Duodenal mucosa (tissue), 2 donors: Measurements from ENCODE around the gene F5.
A peak's percentile ranks its signal among the peaks of the same experiment; 100 is the strongest.
"Not testable (repeated sequence)": the region's sequence is repeated elsewhere in the genome, so short reads cannot be mapped to it uniquely, and the experiment has no call there.

Experiments used
- H3K27ac ChIP-seq: one replicate; pipeline ENCODE4 v1.7.0; 2013; ENCODE audit warnings: low read depth, low read length
- H3K27me3 ChIP-seq, 2 donors: one replicate each; pipeline ENCODE4 v1.7.0; 2013; ENCODE audit warnings: low read length in 2 of 2, control low read depth in 1 of 2; ENCODE audit not compliant: insufficient read depth in 2 of 2, control insufficient read depth in 1 of 2
- H3K36me3 ChIP-seq, 2 donors: one replicate each; pipeline ENCODE4 v1.7.0; 2013; ENCODE audit warnings: low read length in 2 of 2, control low read depth in 1 of 2; ENCODE audit not compliant: insufficient read depth in 2 of 2, control insufficient read depth in 1 of 2
- H3K4me1 ChIP-seq, 2 donors: one replicate each; pipeline ENCODE4 v1.7.0; 2013; ENCODE audit warnings: low read length in 2 of 2, control low read depth in 1 of 2; ENCODE audit not compliant: insufficient read depth in 2 of 2, control insufficient read depth in 1 of 2
- H3K4me3 ChIP-seq, 2 donors: one replicate each; pipeline ENCODE4 v1.7.0; 2013; ENCODE audit warnings: low read length in 2 of 2, low read depth in 1 of 2
- H3K9ac ChIP-seq, 2 donors: one replicate each; pipeline ENCODE4 v1.7.0; 2013; ENCODE audit warnings: low read length in 2 of 2, low read depth in 1 of 2
- H3K9me3 ChIP-seq, 2 donors: one replicate each; pipeline ENCODE4 v1.7.0; 2013; ENCODE audit warnings: low read length in 2 of 2, control low read depth in 1 of 2; ENCODE audit not compliant: control insufficient read depth in 1 of 2

F5 gene

DNA sequence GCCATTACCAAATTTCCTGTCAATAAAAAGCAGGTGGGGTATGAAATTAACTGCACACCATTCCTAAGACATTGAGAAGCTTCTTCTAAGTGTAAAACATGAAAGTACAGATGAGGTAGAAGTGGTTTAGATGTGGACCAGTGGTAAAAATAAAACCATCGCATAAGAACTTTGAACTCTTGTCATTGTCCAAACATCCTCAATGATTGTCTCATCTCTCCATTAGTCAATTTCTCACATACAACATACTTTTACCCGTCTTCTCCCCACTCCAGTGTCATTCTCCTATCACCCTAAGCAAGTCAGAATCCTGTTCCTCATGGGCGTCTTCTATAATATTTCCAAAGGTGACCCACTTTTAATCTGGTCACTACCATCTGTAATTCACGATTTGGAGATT lies 76.2 kb downstream of the F5 start:
- H3K9ac ChIP-seq = no peak overlapping the region
- no peaks in the 10 kb centered on the region for H3K9me3 ChIP-seq
- peaks cover 10 to 23% of the 10 kb centered on the region in 2 donors for H3K4me1 ChIP-seq
- H3K27me3 ChIP-seq = no peaks in the 10 kb centered on the region
- no peak overlapping the region for H3K27ac ChIP-seq
- no peaks in the 10 kb centered on the region for H3K36me3 ChIP-seq
- H3K4me3 ChIP-seq = no peak overlapping the region

- Histone ChIP-seq H3K4me1 (peaks cover 10 to 23% of the 10 kb centered on the region in 2 donors), H3K27ac (no peak overlapping the region), H3K9ac (no peak overlapping the region), H3K4me3 (no peak overlapping the region), H3K36me3 (no peaks in the 10 kb centered on the region), H3K9me3 (no peaks in the 10 kb centered on the region), H3K27me3 (no peaks in the 10 kb centered on the region)
Measured at GRCh38 chr1:169509354-169509753, 76.9 kb downstream of the F5 start.

- H3K36me3 ChIP-seq = no peaks in the 10 kb centered on the region
- no peak overlapping the region for H3K27ac ChIP-seq
- no peaks in the 10 kb centered on the region for H3K27me3 ChIP-seq
- H3K4me1 ChIP-seq = peaks cover 10 to 23% of the 10 kb centered on the region in 2 donors
- H3K9me3 ChIP-seq = no peaks in the 10 kb centered on the region
- peak overlapping the region in 1 of 2 donors; percentile 8 for H3K4me3 ChIP-seq
- no peak overlapping the region for H3K9ac ChIP-seq
Measured at GRCh38 chr1:169508432-169509338, 77.6 kb downstream of the F5 start.

- Histone ChIP-seq H3K4me1 (peaks cover 10 to 20% of the 10 kb centered on the region in 2 donors), H3K9me3 (no peaks in the 10 kb centered on the region), H3K9ac (no peak overlapping the region), H3K4me3 (no peak overlapping the region), H3K27me3 (no peaks in the 10 kb centered on the region), H3K27ac (no peak overlapping the region), H3K36me3 (no peaks in the 10 kb centered on the region)
Measured at GRCh38 chr1:169507413-169507812, 78.9 kb downstream of the F5 start.

DNA sequence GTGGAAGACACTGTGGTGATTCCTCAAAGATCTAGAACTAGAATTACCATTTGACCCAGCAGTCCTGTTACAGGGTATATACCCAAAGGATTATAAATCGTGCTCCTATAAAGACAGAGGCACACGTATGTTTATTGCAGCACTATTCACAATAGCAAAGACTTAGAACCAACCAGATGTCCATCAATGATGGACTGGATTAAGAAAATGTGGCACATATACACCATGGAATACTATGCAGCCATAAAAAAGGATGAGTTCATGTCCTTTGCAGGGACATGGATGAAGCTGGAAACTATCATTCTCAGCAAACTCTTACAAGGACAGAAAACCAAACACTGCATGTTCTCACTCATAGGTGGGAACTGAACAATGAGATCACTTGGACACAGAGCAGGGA lies 82.7 kb downstream of the F5 start:
- not testable (repeated sequence) for H3K4me3 ChIP-seq, H3K9ac ChIP-seq, H3K36me3 ChIP-seq, H3K27me3 ChIP-seq, H3K27ac ChIP-seq, H3K9me3 ChIP-seq
- H3K4me1 ChIP-seq = peaks cover 7 to 12% of the 10 kb centered on the region in 2 donors

- Histone ChIP-seq H3K36me3 (no peaks in the 10 kb centered on the region), H3K27ac (no peak overlapping the region), H3K27me3 (no peaks in the 10 kb centered on the region), H3K9ac (no peak overlapping the region), H3K9me3 (no peaks in the 10 kb centered on the region), H3K4me1 (no peaks in the 10 kb centered on the region), H3K4me3 (no peak overlapping the region)
Measured at GRCh38 chr1:169499807-169500206, 86.5 kb downstream of the F5 start.

GRCh38 chr1:169497317-169497716 lies 89.0 kb downstream of the F5 start:
- Histone ChIP-seq H3K4me3 (no peak overlapping the region), H3K9me3 (no peaks in the 10 kb centered on the region), H3K27me3 (no peaks in the 10 kb centered on the region), H3K4me1 (no peaks in the 10 kb centered on the region), H3K9ac (no peak overlapping the region), H3K36me3 (no peaks in the 10 kb centered on the region), H3K27ac (no peak overlapping the region)

- no peak overlapping the region for H3K27ac ChIP-seq
- H3K36me3 ChIP-seq = no peaks in the 10 kb centered on the region
- no peaks in the 10 kb centered on the region for H3K9me3 ChIP-seq
- no peak overlapping the region for H3K9ac ChIP-seq
- no peaks in the 10 kb centered on the region for H3K27me3 ChIP-seq
- no peak overlapping the region for H3K4me3 ChIP-seq
- no peaks in the 10 kb centered on the region for H3K4me1 ChIP-seq
Measured at GRCh38 chr1:169495916-169496315, 90.4 kb downstream of the F5 start.

DNA sequence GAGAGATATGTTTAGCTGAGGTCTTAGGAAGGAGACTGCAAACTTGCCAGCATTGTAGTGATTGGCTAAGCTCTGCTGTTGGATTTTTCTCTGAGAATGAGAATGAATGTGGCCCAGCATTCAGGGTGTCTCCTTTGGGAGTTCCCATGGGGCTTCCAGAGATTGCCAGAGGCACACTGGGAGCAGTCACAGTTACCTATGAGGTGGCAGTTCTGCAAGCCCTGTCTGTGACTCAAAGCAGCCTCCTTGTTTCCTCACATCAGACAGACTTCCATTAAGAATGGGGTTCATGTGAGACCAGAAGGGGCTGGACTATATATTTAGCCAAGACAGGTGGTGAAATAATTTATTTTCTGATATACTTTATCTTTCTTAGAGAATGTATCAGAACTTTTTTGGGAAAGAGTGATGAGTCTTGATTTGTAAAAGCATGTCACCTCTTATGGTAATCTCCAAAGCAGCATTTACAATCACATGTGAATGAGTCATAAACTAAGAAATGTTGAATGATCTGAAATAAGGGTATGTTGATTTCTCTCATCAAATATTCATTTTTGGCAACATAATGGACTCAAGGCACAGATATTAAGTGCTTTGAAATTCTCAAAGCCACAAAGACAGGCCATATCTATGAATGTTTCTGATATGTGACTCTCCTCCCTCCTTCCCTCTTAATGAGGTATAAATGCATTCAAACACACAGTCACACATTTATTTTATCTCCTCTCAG lies 91.1 kb downstream of the F5 start:
- no peak overlapping the region for H3K27ac ChIP-seq
- no peaks in the 10 kb centered on the region for H3K9me3 ChIP-seq
- H3K36me3 ChIP-seq = no peaks in the 10 kb centered on the region
- no peaks in the 10 kb centered on the region for H3K4me1 ChIP-seq
- no peak overlapping the region for H3K9ac ChIP-seq
- H3K4me3 ChIP-seq = no peak overlapping the region
- H3K27me3 ChIP-seq = no peaks in the 10 kb centered on the region

DNA sequence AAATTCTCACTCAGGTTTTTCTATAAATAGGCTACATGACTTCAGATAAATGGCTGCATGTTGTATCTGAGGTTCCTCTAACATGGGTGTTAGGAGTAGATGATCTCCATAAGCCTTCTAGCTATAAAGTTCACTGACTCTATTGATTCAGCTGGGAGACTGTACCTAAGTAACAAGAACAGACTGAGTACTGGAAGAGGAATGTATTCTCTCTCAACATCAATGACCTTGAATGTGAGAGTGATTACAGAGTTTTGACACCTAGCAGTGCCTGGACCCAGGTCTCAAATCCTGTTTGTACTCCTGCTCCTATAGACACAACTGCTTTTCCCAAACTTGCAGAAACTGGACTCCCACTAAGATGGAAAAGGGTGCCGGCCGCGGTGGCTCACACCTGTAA lies 91.9 kb downstream of the F5 start:
- Histone ChIP-seq H3K9ac (no peak overlapping the region), H3K36me3 (no peaks in the 10 kb centered on the region), H3K9me3 (no peaks in the 10 kb centered on the region), H3K4me3 (no peak overlapping the region), H3K4me1 (no peaks in the 10 kb centered on the region), H3K27me3 (no peaks in the 10 kb centered on the region), H3K27ac (no peak overlapping the region)
